Keratinocyte (primary cell): ENCODE measurements around the gene ZMIZ1. TPM values are rescaled to one million over a fixed set of nuclear protein-coding genes. Genes with fewer than 3 reads are reported as not detected.

ENCODE experiments used
- DNase-seq: peaks from one replicate; pipeline ENCODE4 v3.0.0-alpha.2; 2011; ENCODE audit warnings: low read depth, missing footprints, low spot score
- FAIRE-seq: peaks from 2 replicates; lab custom pipeline; 2011; peaks lifted over from hg19 to GRCh38; lab: Jason Lieb, UNC
- H2AFZ ChIP-seq: 2 replicates; pipeline ENCODE4 v1.6.0; 2012; ENCODE audit warnings: low read length, control low read depth, inconsistent platforms; ENCODE audit not compliant: control insufficient read depth
- H3K27ac ChIP-seq: 2 replicates; pipeline ENCODE4 v1.5.1; 2011; ENCODE audit warnings: low read length; ENCODE audit not compliant: control insufficient read depth, insufficient read depth
- H3K27me3 ChIP-seq: 3 replicates; pipeline ENCODE4 v1.6.0; 2011; ENCODE audit warnings: low read length; ENCODE audit not compliant: control insufficient read depth, insufficient read depth; ENCODE audit errors: extremely low read depth
- H3K36me3 ChIP-seq, 2 experiments: 2 replicates in 1 of 2; 3 replicates in 1 of 2; pipeline ENCODE4 v1.5.1; 2011; ENCODE audit warnings: low read length in 2 of 2, mild to moderate bottlenecking in 1 of 2; ENCODE audit not compliant: control insufficient read depth in 2 of 2, insufficient read depth in 2 of 2; ENCODE audit errors: extremely low read depth in 1 of 2
- H3K4me1 ChIP-seq: 3 replicates; pipeline ENCODE4 v1.5.1; 2011; ENCODE audit warnings: low read length; ENCODE audit not compliant: control insufficient read depth, insufficient read depth; ENCODE audit errors: extremely low read depth
- H3K4me2 ChIP-seq: 3 replicates; pipeline ENCODE4 v1.6.0; 2011; ENCODE audit warnings: low read depth, low read length; ENCODE audit not compliant: control insufficient read depth, insufficient read depth; ENCODE audit errors: extremely low read depth
- H3K4me3 ChIP-seq, 3 experiments: fragments of 200-600 bp in 1 of 3; sonication (generic) in 1 of 3; 2 replicates in 2 of 3; 3 replicates in 1 of 3; pipeline ENCODE4 v1.5.1; 2011 to 2016; ENCODE audit warnings: low read length in 3 of 3, mild to moderate bottlenecking in 3 of 3, control low read depth in 2 of 3, inconsistent platforms in 1 of 3, low read depth in 1 of 3, mixed read lengths in 1 of 3, mixed run types in 1 of 3, moderate library complexity in 1 of 3; ENCODE audit not compliant: control insufficient read depth in 2 of 3, insufficient read depth in 2 of 3; ENCODE audit errors: extremely low read depth in 1 of 3
- H3K79me2 ChIP-seq: 2 replicates; pipeline ENCODE4 v1.6.0; 2012; ENCODE audit warnings: low read length; ENCODE audit not compliant: control insufficient read depth, insufficient read depth
- H3K9ac ChIP-seq: 3 replicates; pipeline ENCODE4 v1.6.0; 2011; ENCODE audit warnings: low read length; ENCODE audit not compliant: control insufficient read depth, insufficient read depth; ENCODE audit errors: extremely low read depth
- H3K9me1 ChIP-seq: 3 replicates; pipeline ENCODE4 v1.6.0; 2011; ENCODE audit warnings: low read length; ENCODE audit not compliant: control insufficient read depth, insufficient read depth; ENCODE audit errors: extremely low read depth
- H3K9me3 ChIP-seq: 2 replicates; pipeline ENCODE4 v1.5.1; 2012; ENCODE audit warnings: low read depth, low read length; ENCODE audit not compliant: control insufficient read depth
- H4K20me1 ChIP-seq: 3 replicates; pipeline ENCODE4 v1.6.0; 2011; ENCODE audit warnings: low read length; ENCODE audit not compliant: control insufficient read depth, insufficient read depth; ENCODE audit errors: extremely low read depth
- EZH2 ChIP-seq: IDR thresholded peaks from one replicate; pipeline ENCODE4 v1.6.1; 2012; ENCODE audit warnings: inconsistent platforms, mild to moderate bottlenecking, low read length, moderate library complexity
- dilution Hi-C: fragments of 300-500 bp; cut with MboI; formaldehyde crosslinking; loops from one replicate; pipeline ENCODE4 v1.7.0; 2020; ENCODE audit warnings: low sequenced_read_pairs; ENCODE audit not compliant: extremely low pct_ligation_motif_present
- polyA plus RNA-seq, 5 experiments: library from polyadenylated mRNA; depleted of rRNA in 3 of 5; stranded (reverse) in 3 of 5; stranded (forward) in 1 of 5; unstranded in 1 of 5; fragments of >200 nt; gene quantifications; 1 replicate in 1 of 5; 2 replicates in 3 of 5; 3 replicates in 1 of 5; pipeline versions ENCODE4 v1.2.1 to v1.2.3, GENCODE V29; 2011 to 2012; ENCODE audit warnings: missing spikeins in 2 of 5, low read depth in 1 of 5, low replicate concordance in 1 of 5
- TF ChIP-seq, protein P1 (sequence below), 3 experiments: IDR thresholded peaks in 1 of 3; conservative IDR thresholded peaks in 1 of 3; optimal IDR thresholded peaks in 1 of 3; 2 replicates in 2 of 3; 3 replicates in 1 of 3; pipeline versions ENCODE3 to v1.5.1; 2011; ENCODE audit warnings: low read length in 3 of 3, mild to moderate bottlenecking in 3 of 3, moderate library complexity in 2 of 3, control low read depth in 1 of 3, inconsistent platforms in 1 of 3; ENCODE audit not compliant: insufficient read depth in 2 of 3; ENCODE audit errors: extremely low read depth in 1 of 3

Gene ZMIZ1
- polyA plus RNA-seq, 1 donor (not counting 4 experiments of a cell fraction or from before 2014, with no cell fraction given) = 1.8 TPM

DNA sequence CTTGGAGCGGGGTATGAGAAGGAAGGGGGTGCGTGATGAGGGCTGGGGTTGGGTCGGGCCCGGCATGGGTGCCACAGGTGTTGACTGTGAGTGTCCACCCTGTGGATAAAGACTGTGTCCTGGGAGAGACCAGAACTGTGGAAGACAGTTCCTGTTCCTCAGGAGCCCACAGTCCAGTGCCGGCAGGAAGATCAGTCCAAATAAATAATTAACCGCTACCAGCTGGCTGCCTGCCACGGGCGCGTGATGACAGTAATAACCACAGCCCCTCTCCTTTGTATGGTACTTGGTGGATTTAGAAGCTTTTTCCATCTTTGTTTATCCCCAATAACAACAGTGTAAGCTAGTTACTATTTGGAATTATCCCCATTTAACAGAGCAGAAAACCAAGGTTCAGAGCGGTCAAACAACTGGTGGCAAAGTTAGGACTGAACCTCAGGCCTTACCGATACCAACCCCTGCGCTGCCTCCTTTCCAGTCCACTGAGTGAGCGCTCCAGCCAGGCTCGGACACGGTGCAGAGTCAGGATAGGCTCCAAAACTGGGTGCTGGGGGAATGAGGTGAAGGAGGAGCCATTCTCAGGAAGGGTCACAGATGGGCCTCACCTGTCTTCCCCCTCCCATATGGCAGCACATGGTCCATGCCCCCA, 5.1 kb downstream of the ZMIZ1 start:
- peaks cover 21% of the 10 kb centered on the region for H4K20me1 ChIP-seq
- H3K4me1 ChIP-seq = peaks cover 28% of the 10 kb centered on the region

GRCh38 chr10:79074732-79075131, 6.0 kb downstream of the ZMIZ1 start:
- dilution Hi-C loops = no loop called here
- Histone ChIP-seq H3K36me3 (no peaks in the 10 kb centered on the region), H3K4me1 (peaks cover 31% of the 10 kb centered on the region), H2AFZ (no peak overlapping the region), H3K27me3 (no peaks in the 10 kb centered on the region), H3K4me3 (no peak overlapping the region), H4K20me1 (peaks cover 21% of the 10 kb centered on the region), H3K79me2 (peaks cover 54% of the 10 kb centered on the region), H3K4me2 (peak overlapping the region; percentile 10), H3K9me1 (peaks cover 4% of the 10 kb centered on the region), H3K9me3 (no peaks in the 10 kb centered on the region), H3K9ac (no peak overlapping the region), H3K27ac (no peak overlapping the region)
- TF ChIP-seq, protein P1, sequence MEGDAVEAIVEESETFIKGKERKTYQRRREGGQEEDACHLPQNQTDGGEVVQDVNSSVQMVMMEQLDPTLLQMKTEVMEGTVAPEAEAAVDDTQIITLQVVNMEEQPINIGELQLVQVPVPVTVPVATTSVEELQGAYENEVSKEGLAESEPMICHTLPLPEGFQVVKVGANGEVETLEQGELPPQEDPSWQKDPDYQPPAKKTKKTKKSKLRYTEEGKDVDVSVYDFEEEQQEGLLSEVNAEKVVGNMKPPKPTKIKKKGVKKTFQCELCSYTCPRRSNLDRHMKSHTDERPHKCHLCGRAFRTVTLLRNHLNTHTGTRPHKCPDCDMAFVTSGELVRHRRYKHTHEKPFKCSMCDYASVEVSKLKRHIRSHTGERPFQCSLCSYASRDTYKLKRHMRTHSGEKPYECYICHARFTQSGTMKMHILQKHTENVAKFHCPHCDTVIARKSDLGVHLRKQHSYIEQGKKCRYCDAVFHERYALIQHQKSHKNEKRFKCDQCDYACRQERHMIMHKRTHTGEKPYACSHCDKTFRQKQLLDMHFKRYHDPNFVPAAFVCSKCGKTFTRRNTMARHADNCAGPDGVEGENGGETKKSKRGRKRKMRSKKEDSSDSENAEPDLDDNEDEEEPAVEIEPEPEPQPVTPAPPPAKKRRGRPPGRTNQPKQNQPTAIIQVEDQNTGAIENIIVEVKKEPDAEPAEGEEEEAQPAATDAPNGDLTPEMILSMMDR (optimal IDR thresholded peaks at IDR 0.05 in 1 of 3, IDR thresholded peaks at IDR 0.05 in 1 of 3, conservative IDR thresholded peaks at IDR 0.05 in 1 of 3; ENCODE audit: extremely low read depth in 1 of 3, insufficient read depth in 2 of 3, low read length in 3 of 3) = no peak
- TF ChIP-seq EZH2 = no peak
- FAIRE-seq (no peak), DNase-seq (no peak)

More for the DNA sequence above, 5.1 kb downstream of the ZMIZ1 start:
- dilution Hi-C loops = no loop called here
- FAIRE-seq = no peak
- H3K27me3 ChIP-seq = no peaks in the 10 kb centered on the region
- TF ChIP-seq EZH2 = no peak
- TF ChIP-seq, protein P1 (optimal IDR thresholded peaks at IDR 0.05 in 1 of 3, IDR thresholded peaks at IDR 0.05 in 1 of 3, conservative IDR thresholded peaks at IDR 0.05 in 1 of 3; ENCODE audit: extremely low read depth in 1 of 3, insufficient read depth in 2 of 3, low read length in 3 of 3) = no peak
- no peak overlapping the region for H2AFZ ChIP-seq
- DNase-seq = no peak
- H3K27ac ChIP-seq = no peak overlapping the region
- peaks cover 4% of the 10 kb centered on the region for H3K9me1 ChIP-seq
- no peak overlapping the region for H3K4me2 ChIP-seq
- peaks cover 54% of the 10 kb centered on the region for H3K79me2 ChIP-seq
- H3K9me3 ChIP-seq = no peaks in the 10 kb centered on the region
- no peaks in the 10 kb centered on the region for H3K36me3 ChIP-seq
- H3K4me3 ChIP-seq = no peak overlapping the region
- H3K9ac ChIP-seq = no peak overlapping the region
